ENCODE results near the gene ERGIC1.

ERGIC1 gene

DNA sequence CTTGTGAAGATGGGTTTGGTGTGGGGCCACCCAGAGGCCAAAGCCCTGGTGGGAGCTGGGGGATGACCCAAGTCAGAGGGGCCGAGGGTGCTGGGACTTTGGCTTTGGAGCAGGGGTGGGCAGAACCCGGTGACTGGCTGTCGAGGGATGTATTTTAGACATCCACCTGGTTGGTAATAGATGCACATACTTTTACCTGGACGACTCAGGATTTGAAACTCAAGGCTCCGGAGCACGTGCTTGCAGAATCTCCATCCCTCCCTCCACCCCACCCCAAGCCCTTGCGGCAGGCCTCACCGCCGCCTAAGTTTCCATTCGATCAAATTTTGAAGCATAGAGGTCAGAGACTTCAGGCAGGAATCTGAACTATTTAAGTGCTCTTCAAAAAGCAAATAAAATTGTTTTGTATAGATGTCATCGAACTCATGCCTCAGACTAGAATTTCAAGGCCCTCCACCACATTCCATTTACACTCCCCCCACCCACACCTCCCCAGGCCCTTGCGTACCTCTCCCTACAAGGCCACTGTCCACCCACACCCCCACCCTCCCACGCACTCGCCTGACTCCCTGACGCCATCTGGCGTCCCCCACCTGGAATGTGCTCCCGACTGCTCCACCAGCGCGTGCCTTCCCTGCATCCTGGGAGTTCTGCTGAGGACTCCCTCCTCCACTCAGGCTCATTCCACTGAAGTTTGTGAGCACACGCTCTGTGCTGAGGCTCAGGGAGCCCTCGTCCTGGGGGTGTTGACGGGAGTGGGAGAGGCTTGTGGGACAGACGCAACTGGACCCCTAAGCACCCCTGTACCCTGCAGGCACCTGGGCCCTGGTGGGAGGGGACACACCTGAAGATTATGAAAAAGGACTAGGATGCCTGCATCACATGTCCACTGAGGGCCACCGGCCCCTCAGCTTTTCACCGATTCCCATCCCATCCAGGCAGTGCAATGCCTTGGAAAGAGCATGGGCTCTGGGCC is 68.7 kb downstream of the ERGIC1 start:
- DNase-seq (ENCODE audit: low spot score) = no peak

DNA sequence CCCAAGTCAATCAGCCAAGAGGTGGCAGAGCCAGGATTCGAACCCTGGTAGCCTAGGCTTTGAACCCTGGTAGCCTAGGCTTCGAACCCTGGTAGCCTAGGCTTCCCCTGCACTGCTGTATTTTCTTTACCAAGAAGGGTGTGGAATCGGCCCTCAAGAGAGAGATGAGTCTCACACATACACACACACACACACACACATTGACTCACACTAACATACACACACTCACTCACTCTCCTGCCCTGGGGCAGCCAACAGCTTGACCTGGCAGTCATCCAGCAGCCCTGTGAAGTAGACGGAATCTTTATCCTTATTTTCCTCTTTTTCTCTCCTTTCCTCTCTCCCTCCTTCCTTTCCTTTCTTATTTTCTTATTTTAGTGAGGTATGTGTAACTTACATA is 69.7 kb downstream of the ERGIC1 start:
- peak; percentile 59 for DNase-seq (ENCODE audit: low spot score)

DNA sequence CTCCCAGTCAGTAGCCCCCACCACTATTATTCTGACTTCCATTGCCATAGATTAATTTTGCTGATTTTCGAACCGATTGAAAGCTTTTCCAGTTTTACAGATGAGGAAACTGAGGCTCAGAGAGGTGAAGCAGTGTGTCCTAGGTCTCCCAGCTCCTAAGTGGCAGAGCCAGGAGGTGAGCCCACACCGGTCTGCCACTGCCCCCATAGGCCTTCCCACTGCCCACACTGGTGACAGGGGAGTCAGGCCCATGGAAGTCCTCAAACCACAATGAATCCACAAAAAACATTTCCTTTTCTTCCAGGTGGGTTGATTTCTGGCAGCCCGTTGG is 70.2 kb downstream of the ERGIC1 start:
- no peak for DNase-seq (ENCODE audit: low spot score)

DNA sequence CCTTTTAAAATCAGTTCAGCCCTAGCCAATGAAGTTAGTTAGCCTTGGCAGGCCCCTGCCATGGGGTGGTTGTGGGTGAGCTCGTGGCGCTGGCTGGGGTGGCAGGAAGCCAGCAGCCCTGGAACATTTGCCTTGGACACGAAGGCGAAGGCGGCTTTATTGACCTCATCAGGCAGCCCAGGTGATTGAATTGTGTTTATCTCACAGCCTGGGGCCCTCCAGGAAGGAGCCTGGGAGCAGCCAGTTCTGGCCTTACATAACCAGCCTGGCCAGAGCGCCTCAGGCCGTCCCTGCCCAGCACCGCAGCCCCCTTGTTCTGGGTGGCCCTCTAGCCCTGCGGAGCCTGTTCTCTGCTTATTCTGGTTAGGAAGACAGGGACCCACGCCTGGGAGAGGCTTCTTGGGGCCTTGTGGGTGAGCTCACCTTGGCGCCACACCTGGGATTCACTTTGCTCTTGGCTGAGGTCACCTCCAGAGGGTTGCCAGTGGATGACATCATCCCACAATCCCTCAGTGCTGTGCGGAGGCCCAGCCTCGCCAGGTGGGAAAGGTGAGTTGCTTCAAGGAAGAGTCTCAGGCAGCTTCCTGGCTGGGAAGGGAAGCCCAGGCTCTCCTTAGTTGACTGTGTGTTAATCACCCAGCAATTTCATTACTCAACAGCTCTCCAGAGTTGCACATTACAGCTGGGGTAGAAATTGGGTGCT is 70.7 kb downstream of the ERGIC1 start:
- no peak for DNase-seq (ENCODE audit: low spot score)

DNA sequence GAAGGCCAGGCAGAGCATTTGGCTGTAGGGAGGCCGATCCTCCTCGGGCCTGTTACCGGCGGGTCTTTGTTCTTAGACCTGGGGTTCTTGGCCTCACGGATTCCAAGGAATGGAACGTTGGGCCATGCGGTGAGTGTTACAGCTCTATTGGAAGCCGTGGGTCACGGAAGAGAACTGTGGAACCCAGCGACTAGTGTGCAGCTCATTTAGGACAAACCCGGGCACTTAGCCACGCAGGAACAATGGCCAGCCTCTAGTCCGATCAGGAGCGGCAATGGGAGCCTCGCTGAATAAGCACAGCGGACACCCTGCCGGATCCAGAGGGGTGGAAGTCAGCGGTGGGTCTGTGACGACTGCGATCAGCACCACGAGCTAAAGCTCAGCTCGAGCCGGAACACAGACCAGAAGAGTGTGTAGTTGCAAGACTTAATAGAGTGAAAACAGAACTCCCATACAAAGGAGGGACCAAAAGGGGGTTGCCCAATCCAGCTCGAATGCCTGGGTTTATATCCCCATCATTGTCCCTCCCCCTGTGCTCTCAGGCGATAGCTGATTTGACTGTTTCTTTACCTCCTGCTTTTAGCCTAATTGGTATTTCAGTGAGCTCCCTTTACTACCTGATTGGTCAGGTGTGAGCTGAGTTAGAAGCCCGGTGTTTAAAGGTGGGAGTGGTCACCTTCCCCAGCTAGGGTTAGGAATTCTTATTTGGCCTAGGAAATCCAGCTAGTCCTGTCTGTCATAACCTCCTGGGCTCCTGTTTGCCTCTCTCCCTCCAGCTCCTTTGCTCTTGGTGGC is 71.5 kb downstream of the ERGIC1 start:
- no peak for DNase-seq (ENCODE audit: low spot score)

DNA sequence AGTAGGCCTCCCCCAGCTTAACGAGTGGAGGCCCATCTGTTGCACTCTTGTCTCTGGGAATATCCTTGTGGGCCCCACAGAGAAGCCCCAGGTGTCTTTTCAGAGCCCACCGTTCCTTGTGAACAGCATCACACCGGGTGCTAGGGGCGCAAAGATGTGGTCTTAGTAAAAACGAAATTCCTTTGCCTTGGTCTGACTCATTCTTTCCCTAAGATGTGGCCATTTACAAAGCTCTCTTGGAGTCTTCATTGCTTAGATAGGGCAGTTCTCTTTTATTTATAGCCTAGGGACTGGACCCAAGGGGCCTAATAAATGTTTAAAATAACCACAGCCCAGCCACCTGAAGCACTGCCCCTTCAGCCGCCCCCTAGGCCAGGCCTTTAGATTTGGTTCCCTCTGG is 72.4 kb downstream of the ERGIC1 start:
- no peak for DNase-seq (ENCODE audit: low spot score)

DNA sequence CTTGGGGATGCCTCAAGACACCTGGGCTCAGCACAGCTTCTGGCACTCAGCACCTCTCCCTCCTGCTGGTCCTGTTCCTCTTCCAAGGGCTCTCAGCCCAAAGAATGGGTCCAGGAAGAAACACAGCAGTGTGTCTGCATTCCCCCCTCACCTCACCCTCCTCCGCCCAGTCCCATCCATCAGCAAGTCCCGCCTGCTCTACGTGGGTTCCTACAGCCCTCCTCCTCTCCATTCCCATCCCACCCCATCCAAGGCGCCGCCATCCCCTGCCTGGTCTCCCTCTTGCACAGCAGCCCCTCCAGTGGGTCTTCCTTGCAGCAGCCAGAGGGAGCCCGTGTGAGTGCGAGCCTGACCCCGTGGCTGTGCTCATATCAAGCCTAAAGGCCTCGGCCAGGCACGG is 72.8 kb downstream of the ERGIC1 start:
- DNase-seq (ENCODE audit: low spot score) = no peak

DNA sequence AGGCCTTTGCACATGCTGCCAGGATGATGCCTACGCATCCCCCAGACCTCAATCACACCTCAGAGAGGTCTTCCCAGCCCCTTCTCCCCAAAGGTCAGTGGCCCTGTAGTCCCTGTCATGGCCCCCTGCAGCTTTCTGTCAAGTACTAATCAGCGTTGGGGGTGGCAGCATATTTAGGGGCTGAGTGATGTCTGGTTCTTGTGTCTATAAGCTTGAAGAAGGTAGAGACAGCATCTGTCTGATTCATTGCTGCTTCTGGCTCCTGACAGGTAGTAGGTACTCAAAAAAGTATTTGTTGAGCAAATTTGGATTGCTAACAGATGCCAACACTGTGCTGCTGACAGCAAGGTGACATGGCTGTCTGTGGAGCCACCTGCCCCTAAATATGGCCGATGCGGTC is 73.6 kb downstream of the ERGIC1 start:
- DNase-seq (ENCODE audit: low spot score) = no peak

DNA sequence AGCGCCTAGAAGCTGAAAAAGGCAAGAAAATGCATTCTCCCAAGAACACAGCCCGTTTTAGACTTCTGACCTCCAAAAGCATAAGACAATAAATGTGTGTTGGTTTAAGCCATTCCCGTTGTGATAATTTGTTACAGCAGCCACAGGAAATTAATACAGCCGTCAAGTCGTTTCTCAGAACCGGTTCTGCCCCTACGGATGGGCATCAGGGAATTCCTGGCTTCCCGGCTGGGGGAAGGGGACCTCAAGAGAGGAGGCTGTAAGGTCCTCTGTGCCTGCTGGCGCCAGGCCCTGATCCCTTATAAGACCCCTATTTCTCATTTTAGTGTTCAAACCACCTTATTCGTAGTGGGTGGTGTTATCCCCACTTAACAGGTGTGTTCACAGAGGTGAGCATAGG is 74.6 kb downstream of the ERGIC1 start:
- no peak for DNase-seq (ENCODE audit: low spot score)

DNA sequence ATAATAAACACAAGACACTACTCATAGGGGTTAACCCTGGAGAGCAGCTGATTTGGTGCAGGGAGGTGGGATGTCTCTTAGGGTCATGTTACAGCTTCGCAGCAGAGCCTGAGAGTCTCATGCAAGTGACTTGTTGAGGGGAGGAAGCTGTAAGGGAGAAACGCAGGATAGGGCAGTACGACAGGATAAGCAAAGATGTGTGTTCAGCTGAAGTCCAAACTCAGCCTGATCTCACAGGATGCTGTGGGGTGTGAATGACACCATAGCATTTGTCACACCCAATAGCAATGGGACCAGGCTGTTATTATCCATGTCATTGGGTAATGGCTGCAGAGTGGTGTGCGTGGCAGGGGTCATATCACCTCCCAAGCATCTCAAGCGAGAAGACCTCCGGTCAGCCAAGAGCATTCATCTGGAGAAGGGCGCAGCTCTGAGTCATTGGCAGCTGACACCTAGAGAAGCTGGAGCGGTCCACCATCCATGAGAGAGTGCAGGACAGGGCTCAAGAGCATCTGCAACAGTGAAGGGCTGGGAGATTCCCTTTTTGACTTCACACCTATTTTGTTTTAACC is 76.0 kb downstream of the ERGIC1 start:
- DNase-seq (ENCODE audit: low spot score) = no peak

DNA sequence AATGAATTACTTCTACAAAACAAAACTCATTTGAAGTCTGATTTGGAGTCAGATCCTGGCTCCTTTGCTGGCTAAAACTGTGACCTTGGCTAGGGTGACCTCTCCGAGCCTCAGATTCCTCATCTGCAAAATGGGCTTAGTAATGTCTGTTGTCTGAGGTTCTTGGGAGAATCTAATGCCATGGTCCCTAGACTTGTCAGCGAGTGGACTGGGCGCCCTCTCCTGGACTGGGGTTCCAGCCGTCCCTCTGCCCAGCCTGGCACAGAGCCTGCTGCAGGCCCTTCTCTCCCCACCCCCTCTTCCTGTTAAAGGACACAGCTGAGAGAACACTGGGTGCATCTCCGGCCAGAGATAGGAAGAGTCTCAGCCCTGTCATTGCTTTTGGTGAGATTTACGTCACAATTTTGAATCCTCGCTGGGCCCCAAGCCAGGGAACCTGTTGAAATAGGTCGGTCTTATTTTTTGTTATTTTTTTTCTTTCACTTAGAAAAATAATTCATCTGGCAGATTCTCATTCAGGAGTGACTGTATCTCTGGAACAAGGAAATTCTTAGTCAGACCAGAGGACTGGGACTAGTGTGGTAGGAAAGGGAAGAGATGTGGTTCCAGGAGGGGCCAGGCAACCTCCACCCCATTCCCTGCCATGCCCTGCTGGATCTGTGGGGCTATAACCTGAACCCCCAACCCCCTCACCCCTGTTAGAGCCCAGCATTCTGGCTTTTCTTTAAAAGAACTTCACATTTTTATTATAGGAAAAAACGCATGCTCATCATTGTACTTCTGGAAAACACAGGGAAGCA is 77.0 kb downstream of the ERGIC1 start:
- peak; percentile 82 for DNase-seq (ENCODE audit: low spot score)

DNA sequence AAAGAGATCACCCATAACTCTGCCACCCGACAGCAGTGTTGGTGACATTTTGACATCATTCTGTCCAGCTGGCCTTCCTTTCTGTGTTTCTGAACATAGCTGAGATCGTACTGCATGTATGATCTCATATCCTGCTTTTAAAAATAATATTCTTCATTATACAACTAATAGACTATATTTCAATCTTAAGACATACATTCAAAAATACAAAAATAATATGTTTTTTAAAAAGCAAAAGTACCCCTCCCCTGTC is 77.5 kb downstream of the ERGIC1 start:
- DNase-seq (ENCODE audit: low spot score) = peak; percentile 48

DNA sequence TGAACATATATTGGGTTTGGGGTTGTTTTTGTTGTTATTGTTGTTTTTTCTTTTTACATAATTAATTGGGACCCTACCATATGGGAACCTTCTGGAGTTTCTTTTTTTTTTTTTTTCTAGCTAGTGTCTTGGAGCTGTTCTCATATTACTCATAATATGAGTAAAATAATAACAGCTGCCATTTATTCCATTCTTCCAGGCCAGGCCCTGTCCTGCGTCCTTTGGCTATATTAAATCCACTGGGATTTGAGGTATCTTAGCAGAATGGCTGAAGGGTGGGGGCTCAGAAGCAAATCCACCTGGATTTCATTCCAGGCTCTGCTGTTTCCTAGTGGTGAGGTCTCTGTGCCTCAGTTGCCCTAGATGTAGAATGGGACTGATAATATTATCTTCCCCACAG is 77.9 kb downstream of the ERGIC1 start:
- no peak for DNase-seq (ENCODE audit: low spot score)

DNA sequence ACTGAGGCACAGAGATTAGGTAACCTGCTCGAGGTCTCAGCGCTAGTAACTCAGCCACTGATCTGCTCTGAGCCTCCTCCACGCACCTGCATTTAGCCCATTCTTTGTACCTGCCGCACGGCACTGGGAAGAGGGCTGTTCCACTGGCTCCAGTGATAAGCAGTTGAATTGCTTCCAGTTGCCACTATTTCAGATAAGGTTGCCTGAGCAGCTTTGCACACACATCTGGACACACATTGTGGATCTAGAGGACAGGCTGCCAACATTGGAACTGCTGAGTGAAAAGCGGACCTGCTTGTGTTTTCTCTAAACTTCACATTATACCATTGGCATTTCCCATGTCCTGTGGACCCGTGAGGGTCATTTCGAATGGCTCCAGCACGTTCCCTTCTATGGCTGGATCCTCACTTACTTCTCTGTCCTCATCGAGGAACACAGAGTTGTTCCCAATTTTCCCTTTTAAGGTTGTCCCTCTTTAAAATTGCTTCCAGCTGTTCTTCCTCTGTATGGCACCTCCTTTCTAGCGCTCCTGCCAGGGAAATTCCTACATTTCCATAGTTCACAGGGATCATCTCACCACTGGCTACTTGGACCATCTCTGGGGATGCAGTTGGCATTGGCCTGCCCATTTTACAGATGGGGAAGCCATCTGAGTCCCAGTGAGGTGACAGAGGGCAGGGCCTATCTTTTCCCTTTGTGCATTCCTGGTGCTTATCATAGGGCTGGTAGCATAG is 79.2 kb downstream of the ERGIC1 start:
- DNase-seq (ENCODE audit: low spot score) = no peak

DNA sequence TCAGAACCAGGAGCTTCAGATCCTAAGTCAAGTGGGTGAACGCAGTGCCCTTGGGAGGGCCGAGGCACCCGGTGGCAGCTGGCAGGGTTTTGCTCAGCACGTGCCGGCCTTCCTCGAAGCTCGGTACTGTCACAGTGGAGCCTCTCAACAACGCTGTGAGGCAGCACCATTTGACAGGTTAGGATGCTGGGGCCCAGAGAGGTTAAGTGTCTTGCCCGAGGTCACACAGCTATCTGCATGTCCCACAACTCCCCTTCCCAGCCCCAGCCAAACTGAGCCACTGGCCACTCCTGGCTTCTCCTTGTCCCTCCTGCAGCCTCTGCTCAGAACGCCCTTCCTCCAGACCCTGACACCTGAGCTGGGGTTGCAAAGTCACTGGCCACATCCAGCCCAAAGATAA is 81.5 kb downstream of the ERGIC1 start:
- no peak for DNase-seq (ENCODE audit: low spot score)

DNA sequence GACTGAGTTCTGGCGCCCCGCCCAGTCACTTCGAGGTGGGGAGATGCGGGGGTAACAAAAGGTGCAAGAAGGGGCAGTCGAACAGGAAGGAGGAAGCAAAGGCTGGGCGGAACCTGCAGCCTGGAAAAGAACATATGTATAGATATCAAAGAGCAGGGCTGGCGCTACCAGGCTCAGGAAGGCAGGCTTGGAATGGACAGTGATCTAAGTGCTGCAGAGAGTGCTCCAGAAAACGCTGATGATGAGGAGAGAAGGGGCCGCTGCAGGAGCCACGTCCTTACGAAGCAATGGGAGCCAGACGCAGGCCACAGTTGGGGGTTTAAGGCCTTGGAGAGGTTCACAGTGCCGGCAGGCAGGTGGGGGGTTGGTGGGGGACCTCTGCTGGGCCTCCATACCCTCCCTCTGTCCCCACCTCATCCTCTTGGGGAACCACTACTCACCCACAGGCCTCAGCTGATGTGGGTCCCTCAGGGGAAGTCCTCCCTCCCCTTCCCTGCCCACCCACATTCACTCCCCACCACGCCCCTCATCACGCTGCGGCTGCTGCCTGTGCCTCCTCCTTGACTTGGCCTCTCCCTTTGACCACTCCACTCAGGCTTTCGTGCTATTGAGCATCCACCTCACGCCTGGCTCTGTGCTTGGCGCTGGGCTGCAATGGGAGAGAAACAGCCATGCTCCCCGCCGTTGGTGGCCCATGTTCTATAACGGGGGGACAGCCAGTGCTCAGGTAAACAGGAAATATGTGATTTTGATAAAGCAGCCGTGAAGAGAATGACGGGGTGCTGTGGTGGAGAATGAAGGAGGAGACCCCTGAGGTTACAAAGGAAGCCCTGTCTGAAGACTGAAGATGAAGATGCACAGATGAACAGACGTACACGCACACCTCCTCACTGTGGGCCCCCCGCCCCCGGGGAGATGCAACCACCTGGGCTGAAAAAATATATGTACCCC is 84.6 kb downstream of the ERGIC1 start:
- DNase-seq (ENCODE audit: low spot score) = no peak

DNA sequence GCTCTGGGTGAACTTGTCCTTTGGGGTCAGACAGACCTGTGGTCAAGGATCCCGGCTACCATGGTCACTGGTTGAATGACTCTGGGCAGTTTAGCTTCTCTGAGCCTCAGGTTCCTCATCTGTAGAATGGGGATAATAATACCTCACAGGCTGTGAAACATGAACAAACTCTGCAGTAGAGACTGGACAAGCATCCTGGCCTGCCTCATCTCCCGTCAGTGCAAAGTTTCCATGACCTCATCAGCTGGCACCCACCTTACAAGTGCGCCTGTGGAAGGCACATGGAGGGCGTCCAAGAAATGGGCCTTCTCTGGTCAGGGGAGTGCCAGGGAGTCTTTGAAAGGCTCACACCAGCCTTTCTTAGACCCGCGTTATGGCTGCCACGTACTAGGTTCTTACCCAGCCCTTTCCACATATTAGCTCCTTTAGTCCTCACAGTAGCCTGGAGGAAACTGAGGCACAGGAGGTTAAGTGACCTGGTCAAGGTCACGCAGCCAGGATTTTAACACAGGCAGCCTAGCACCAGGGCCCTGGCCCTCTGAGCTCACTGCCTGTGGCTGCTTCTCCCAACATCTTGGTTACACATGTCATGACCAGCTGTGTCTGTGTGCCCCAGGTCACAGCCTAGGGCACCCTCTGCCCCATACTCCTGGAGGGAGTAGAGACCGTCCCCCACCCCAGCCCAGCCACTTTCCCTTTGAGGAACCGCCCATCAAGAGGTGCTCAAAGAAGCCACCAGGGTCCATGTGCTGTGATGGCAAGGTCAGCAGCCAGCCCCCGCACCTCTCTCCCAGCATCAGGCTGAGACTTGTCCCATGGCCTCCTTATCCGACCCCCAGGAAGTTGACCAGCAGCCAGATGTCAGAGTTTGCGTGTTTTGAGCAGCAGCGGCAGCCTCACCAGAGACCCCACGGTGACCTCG is 85.7 kb downstream of the ERGIC1 start:
- no peak for DNase-seq (ENCODE audit: low spot score)

DNA sequence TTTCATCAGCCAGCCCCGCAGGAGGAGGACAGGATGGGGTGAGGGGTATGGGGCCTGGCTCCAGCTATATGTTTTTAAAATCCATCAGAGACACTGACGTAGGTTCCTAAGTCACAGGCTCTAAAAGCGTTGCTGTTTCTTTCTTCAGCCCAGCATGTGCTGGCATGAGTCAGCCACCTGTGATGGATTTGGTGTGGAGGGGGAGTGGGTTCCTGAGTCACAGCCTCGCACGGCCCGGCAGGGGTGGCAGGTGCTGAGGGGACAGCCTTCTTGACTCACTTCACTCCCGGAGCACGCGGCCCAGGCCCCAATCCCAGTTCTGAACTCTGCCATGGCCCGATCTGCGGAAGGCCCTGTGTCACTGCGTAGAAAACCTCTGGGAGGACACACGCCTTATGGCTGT is 86.4 kb downstream of the ERGIC1 start:
- no peak for DNase-seq (ENCODE audit: low spot score)

DNA sequence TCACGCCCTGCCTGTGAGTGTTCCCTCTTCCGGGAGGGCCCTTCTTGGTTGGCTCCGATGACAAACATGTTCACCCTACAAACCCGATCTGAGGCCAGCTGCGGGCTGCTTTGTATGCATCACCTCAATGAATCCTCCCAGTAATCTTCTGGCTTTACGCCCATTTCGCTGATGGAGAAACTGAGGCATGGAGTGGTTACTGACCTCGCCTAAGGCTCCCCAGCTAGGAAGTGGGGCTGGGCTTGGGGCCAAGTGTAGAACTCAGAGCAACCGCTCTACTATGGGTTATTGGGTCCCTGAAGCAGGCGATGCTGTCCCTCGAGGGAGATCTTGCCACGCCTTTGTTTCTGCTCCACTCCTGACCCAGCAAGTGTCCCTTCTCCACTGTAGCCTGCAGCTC is 86.9 kb downstream of the ERGIC1 start:
- DNase-seq (ENCODE audit: low spot score) = no peak
